Fibroblast of pulmonary artery (primary cell): ENCODE measurements around the gene H1-8.
"Not testable (repeated sequence)": the region's sequence is repeated elsewhere in the genome, so short reads cannot be mapped to it uniquely, and the experiment has no call there.

Experiments
- DNase-seq: peaks from one replicate; pipeline ENCODE4 v3.0.0-alpha.2; 2010; ENCODE audit warnings: low read depth
- H3K4me3 ChIP-seq: replicated peaks from 2 replicates; pipeline ENCODE4 v1.5.1; 2011; ENCODE audit warnings: low read depth, mild to moderate bottlenecking, control low read depth, low read length, moderate library complexity
- CTCF ChIP-seq: IDR thresholded peaks from 2 replicates; pipeline ENCODE4 v1.5.1; 2011; ENCODE audit warnings: mild to moderate bottlenecking, control low read depth, low read length, inconsistent platforms; ENCODE audit errors: missing control alignments

H1-8 gene

GRCh38 chr3:129512595-129512994, 30.4 kb upstream of the H1-8 start:
- no peak for TF ChIP-seq CTCF
- DNase-seq = no peak
- H3K4me3 ChIP-seq = no peak overlapping the region

- TF ChIP-seq CTCF = no peak
- no peak overlapping the region for H3K4me3 ChIP-seq
- no peak for DNase-seq
Observed at GRCh38 chr3:129513705-129514104, 29.3 kb upstream of the H1-8 start.

- no peak for DNase-seq
- no peak for TF ChIP-seq CTCF
- no peak overlapping the region for H3K4me3 ChIP-seq
Observed at GRCh38 chr3:129514110-129514509, 28.9 kb upstream of the H1-8 start.

GRCh38 chr3:129514563-129514962, 28.4 kb upstream of the H1-8 start:
- DNase-seq = no peak
- H3K4me3 ChIP-seq = no peak overlapping the region
- no peak for TF ChIP-seq CTCF

- DNase-seq, H3K4me3 ChIP-seq: not testable (repeated sequence)
Observed at GRCh38 chr3:129515108-129515820, 27.7 kb upstream of the H1-8 start.

- DNase-seq, H3K4me3 ChIP-seq: not testable (repeated sequence)
Observed at GRCh38 chr3:129515821-129516432, 27.0 kb upstream of the H1-8 start.

GRCh38 chr3:129517516-129517915, 25.5 kb upstream of the H1-8 start:
- no peak overlapping the region for H3K4me3 ChIP-seq
- no peak for DNase-seq
- TF ChIP-seq CTCF = no peak

- no peak for DNase-seq
- no peak for TF ChIP-seq CTCF
- no peak overlapping the region for H3K4me3 ChIP-seq
Observed at GRCh38 chr3:129518038-129518561, 24.9 kb upstream of the H1-8 start.
